Measurements from ENCODE around the gene LYSMD1.

DNA sequence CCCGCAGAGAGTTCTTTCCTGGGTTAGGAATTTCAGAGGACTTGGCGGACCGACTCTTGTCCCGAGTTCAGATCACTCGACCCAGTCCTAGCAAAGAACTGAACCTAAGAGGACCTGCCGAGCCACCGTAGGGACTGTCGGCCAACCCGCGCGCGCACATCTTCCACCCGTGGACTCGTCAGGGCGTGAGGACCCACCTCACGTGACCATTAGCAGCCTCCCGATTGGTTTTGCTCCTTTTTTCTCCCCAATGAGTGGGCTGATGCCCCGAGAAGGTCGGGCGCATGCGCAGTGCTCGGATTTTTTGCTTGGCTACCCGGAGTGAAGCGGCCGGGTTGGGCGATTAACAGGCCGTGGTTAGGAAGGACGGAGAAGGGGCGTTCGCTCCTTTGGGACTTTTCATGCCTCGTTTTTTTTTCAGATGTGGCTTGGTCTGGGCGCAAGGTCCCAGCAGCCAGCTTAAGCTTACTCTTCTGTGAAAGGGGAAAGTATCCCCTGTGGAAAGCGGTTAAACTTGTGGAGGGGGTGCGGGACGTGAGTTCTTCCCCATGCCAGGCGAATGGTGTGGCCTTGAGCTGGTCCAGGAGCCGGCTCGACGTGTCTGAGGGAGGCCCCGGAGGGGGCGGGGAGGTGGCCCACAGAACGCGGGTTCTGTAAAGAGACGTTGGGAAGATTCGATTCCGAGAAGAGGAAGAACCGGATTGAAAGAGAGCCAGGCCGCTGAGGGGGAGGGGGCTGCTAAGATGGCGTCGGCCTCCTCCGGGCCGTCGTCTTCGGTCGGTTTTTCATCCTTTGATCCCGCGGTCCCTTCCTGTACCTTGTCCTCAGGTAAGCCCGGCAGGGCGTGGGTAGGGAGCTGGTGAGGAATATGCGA lies 32.8 kb upstream of the LYSMD1 start, which contains the start of gene PIP5K1A:
- no peak for TF ChIP-seq GABPA (IDR thresholded peaks at IDR 0.05; ENCODE audit: low read depth)
- TF ChIP-seq POLR2AphosphoS5 (IDR thresholded peaks at IDR 0.05; ENCODE audit: low read depth) = peak; percentile 69
